Epithelial cell of proximal tubule (primary cell): ENCODE results near the gene KSR2. TPM values are rescaled to one million over a fixed set of nuclear protein-coding genes. Genes with fewer than 3 reads are reported as not detected.

Source experiments
- DNase-seq: peaks from one replicate; pipeline ENCODE4 v3.0.0-alpha.2; 2011; ENCODE audit warnings: low read depth
- H3K4me3 ChIP-seq: 2 replicates; pipeline ENCODE4 v1.5.1; 2011; ENCODE audit warnings: low read depth, mild to moderate bottlenecking, low read length
- CTCF ChIP-seq: conservative IDR thresholded peaks from 2 replicates; pipeline ENCODE4 v1.5.1; 2012; ENCODE audit warnings: low read depth, mild to moderate bottlenecking, low read length
- total RNA-seq: library from RNA; depleted of rRNA; stranded (reverse); fragments of >200 nt; gene quantifications from 2 replicates; pipeline ENCODE4 v1.2.3, GENCODE V29; 2015

The KSR2 gene
- total RNA-seq, 1 donor from 2014 or later: 0.29 TPM

GRCh38 chr12:117836476-117836875 lies 132.3 kb downstream of the KSR2 start:
- no peak for DNase-seq
- no peak for TF ChIP-seq CTCF

DNA sequence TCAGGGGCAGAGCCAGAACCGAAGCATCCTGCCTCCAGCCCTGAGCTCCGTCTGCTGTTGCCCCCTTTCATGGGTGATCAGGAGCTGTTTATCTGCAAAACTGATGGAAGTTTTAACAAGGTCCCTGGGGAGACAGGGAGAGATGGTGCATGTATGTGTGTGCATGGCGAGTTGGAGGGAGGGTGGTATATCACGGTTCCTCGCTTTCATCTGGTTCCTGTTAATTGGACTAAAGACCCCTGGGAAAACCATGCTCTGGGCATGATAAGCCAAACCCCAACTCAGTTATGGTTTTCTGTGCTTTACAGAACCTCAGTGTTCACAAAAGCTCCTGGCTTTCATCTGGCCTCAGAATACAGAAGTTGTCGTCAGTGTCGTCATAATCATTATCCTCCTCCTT lies 133.6 kb downstream of the KSR2 start:
- no peak for TF ChIP-seq CTCF

More at GRCh38 chr12:117836476-117836875, 132.3 kb downstream of the KSR2 start:
- H3K4me3 ChIP-seq: no peak overlapping the region

DNA sequence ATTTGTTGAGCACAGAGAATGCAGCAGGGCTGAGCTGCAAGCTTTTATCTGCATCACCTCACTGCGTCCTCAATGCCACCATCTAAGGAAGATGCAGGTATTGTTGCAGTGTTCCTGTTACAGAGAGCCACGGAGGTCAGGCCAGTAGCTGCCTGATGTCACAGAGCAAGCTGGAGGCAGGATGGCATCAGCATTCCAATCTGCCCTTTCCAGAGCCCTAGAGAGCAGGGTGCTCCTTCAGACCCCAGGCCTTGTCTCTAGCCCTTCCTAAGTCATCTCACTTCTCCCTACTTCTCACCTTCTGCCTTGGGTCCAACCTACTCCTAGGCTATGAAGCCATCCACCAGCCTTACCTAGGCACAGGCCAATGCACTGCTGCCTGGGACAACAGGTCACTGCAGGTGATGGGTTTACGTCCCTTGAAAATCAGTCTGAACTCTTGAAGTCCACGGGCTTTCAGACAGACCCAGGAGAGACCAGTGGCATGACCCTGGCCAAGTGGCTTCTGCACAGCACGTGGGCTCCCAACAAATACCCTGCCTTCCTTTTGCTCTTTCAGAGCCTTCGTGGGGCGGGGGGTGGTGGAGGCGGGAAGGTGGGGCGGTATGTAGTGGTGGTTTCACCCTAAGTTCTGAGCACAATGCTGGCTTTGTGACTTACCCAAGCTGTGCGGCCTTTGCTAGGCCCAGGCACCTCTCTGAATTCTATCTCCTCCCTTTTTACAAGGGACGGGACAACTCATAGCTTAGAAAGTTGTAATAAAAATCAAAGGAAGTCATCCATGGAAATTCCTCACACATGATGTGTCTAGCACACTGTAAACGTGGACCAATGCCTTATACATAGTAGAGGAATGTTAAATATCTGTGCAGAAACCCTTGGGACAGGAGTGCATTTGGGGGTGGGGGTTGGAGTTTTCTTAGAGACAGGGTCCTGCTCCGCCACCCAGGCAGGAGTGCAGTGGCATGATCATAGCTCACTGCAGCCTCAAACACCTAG lies 136.0 kb downstream of the KSR2 start:
- TF ChIP-seq CTCF: no peak
- DNase-seq: peak; percentile 38
- no peak overlapping the region for H3K4me3 ChIP-seq

More for the DNA sequence above, 133.6 kb downstream of the KSR2 start:
- no peak overlapping the region for H3K4me3 ChIP-seq
- DNase-seq: no peak

GRCh38 chr12:117830471-117830870 lies 138.3 kb downstream of the KSR2 start:
- no peak for DNase-seq
- no peak for TF ChIP-seq CTCF
- H3K4me3 ChIP-seq: no peak overlapping the region

DNA sequence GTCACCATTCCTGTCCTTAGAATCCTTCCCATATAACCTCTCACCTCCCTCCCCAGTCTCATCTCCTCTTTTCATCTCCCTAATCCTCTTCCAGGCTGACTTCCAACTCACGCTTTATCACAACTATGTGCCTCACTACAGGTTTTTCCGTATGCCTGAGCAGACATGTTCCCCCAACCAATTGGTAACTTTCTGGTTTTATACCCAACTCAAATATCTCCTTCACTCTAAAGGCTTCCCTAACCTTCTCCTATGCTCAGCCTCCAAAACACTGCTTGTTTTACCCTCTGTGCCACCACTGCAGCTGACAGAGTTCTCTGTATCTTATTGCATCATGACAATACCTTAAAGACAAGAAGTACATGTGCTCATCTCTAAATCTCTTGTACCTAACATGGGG lies 139.7 kb downstream of the KSR2 start:
- TF ChIP-seq CTCF: no peak
- DNase-seq: no peak
- no peak overlapping the region for H3K4me3 ChIP-seq

- no peak overlapping the region for H3K4me3 ChIP-seq
- DNase-seq: no peak
- TF ChIP-seq CTCF: no peak
Observed at GRCh38 chr12:117827660-117828059, 141.1 kb downstream of the KSR2 start.

GRCh38 chr12:117825827-117826226 lies 143.0 kb downstream of the KSR2 start:
- H3K4me3 ChIP-seq: no peak overlapping the region
- no peak for TF ChIP-seq CTCF
- DNase-seq: no peak
